NB4 (cell line): ENCODE results near the gene MYO1D.

Experiments used
- DNase-seq: peaks from one replicate; pipeline ENCODE4 v3.0.0; 2010; ENCODE audit warnings: low read depth
- H3K4me3 ChIP-seq: one replicate; pipeline ENCODE4 v1.5.1; 2011; ENCODE audit warnings: mild to moderate bottlenecking, low read depth, low read length, moderate library complexity
- CTCF ChIP-seq: IDR thresholded peaks from one replicate; pipeline ENCODE4 v1.5.1; 2012; ENCODE audit warnings: low read depth, low read length
- MAX ChIP-seq: IDR thresholded peaks from 2 replicates; pipeline ENCODE4 v1.6.1; 2011; ENCODE audit warnings: low read depth, low read length
- MYC ChIP-seq: IDR thresholded peaks from 2 replicates; pipeline ENCODE4 v1.6.1; 2011; ENCODE audit warnings: low read depth, low read length
- POLR2A ChIP-seq: IDR thresholded peaks from 2 replicates; pipeline ENCODE4 v1.6.1; 2011; ENCODE audit warnings: mild to moderate bottlenecking; ENCODE audit not compliant: insufficient read length; ENCODE audit errors: extremely low read depth

MYO1D gene

GRCh38 chr17:32508926-32509325, 368.0 kb downstream of the MYO1D start:
- TF ChIP-seq MYC: no peak
- no peak for DNase-seq
- no peak overlapping the region for H3K4me3 ChIP-seq

- TF ChIP-seq POLR2A: no peak
- TF ChIP-seq CTCF: no peak
- no peak for TF ChIP-seq MYC
- TF ChIP-seq MAX: no peak
- no peak for DNase-seq
- no peak overlapping the region for H3K4me3 ChIP-seq
These were observed 372.5 kb downstream of the MYO1D start for GRCh38 chr17:32504166-32504990.

- DNase-seq: peak; percentile 71
- TF ChIP-seq MYC (no peak), MAX (peak; percentile 53; the same call in 1 of the 2 replicates)
- no peak overlapping the region for H3K4me3 ChIP-seq
These were observed 373.4 kb downstream of the MYO1D start for GRCh38 chr17:32503251-32504165.

GRCh38 chr17:32502710-32503109, 374.2 kb downstream of the MYO1D start:
- no peak for DNase-seq
- no peak overlapping the region for H3K4me3 ChIP-seq
- TF ChIP-seq MYC: no peak
- no peak for TF ChIP-seq MAX
- TF ChIP-seq CTCF: no peak
- no peak for TF ChIP-seq POLR2A

- DNase-seq: no peak
- no peak for TF ChIP-seq MYC
- no peak for TF ChIP-seq MAX
- no peak for TF ChIP-seq POLR2A
- no peak for TF ChIP-seq CTCF
- no peak overlapping the region for H3K4me3 ChIP-seq
These were observed 374.9 kb downstream of the MYO1D start for GRCh38 chr17:32502013-32502412.

GRCh38 chr17:32498391-32498790, 378.5 kb downstream of the MYO1D start:
- no peak for DNase-seq
- TF ChIP-seq POLR2A: no peak
- no peak for TF ChIP-seq CTCF
- TF ChIP-seq MAX: no peak
- no peak for TF ChIP-seq MYC
- H3K4me3 ChIP-seq: no peak overlapping the region
